ENCODE data around the gene CCDC78. TPM values are rescaled to one million over a fixed set of nuclear protein-coding genes. Genes with fewer than 3 reads are reported as not detected.

Gene CCDC78
- total RNA-seq, 4 donors from 2014 or later, result 0.72 to 2.4 (median 1.5) TPM

DNA sequence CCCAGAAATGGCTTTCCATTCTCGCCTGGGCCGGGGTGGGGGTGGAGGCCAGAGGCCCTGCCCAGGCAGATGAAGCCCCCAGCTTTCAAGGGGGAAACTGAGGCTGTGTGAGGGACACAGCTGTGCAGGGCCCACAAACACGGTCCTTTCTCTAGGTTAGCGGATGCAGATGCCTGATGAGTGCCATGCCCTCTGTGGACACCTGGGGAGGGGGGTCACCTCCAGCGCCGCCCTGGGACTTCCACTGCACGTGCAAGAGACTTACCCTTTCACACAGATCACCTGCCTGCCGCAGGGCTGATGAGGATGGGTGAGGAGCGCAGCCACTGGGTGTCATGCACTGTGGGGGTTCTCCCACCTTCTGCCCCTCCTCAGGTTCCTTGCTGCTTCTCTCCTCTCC, 7.9 kb downstream of the CCDC78 start:
- TF ChIP-seq, protein P1, sequence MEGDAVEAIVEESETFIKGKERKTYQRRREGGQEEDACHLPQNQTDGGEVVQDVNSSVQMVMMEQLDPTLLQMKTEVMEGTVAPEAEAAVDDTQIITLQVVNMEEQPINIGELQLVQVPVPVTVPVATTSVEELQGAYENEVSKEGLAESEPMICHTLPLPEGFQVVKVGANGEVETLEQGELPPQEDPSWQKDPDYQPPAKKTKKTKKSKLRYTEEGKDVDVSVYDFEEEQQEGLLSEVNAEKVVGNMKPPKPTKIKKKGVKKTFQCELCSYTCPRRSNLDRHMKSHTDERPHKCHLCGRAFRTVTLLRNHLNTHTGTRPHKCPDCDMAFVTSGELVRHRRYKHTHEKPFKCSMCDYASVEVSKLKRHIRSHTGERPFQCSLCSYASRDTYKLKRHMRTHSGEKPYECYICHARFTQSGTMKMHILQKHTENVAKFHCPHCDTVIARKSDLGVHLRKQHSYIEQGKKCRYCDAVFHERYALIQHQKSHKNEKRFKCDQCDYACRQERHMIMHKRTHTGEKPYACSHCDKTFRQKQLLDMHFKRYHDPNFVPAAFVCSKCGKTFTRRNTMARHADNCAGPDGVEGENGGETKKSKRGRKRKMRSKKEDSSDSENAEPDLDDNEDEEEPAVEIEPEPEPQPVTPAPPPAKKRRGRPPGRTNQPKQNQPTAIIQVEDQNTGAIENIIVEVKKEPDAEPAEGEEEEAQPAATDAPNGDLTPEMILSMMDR (IDR thresholded peaks at IDR 0.05), result no peak
- no peak for ATAC-seq (ENCODE audit: low FRiP score)
- no peak for DNase-seq (ENCODE audit: low spot score)

DNA sequence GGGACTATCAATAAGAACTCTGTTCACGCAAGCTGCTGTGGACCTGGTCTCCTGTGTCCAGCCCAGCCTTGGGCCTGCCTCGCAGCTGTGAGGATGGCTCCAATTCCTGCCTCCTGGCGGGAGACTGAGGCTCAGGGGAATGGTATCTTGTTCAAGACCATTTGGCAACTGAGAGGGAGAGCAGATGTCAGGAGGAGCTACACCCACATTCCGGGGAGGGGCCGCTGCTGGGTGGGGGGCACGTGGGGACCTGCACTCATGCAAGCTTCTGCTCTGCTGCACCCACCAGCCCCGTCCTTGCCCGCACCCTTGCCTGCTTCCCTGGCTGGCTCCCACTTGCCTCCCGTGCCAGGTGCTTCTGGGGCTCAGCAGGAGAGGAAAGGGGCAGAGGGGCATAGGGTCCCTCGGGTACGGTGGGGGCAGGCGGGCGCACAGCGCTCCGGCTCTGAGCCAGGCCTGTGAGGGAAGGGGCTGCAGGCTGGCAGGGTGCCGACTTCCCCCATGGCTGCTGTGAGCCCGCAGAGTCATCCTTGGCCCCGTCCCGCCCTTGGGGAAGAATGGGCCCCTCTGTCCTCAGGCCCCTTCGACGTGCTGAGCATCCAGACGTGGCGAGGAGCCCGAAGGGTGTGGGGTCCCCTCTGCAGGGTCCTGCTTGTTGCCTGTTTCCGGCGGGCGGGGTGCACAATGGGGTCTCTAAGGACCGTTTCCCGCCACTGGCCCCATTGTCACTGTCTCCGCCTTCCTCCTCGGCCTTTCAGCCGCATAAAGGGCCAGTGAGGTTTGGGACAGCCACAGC, 8.6 kb downstream of the CCDC78 start:
- TF ChIP-seq, protein P1 (IDR thresholded peaks at IDR 0.05), result no peak
- ATAC-seq (ENCODE audit: low FRiP score), result no peak
- no peak for DNase-seq (ENCODE audit: low spot score)

DNA sequence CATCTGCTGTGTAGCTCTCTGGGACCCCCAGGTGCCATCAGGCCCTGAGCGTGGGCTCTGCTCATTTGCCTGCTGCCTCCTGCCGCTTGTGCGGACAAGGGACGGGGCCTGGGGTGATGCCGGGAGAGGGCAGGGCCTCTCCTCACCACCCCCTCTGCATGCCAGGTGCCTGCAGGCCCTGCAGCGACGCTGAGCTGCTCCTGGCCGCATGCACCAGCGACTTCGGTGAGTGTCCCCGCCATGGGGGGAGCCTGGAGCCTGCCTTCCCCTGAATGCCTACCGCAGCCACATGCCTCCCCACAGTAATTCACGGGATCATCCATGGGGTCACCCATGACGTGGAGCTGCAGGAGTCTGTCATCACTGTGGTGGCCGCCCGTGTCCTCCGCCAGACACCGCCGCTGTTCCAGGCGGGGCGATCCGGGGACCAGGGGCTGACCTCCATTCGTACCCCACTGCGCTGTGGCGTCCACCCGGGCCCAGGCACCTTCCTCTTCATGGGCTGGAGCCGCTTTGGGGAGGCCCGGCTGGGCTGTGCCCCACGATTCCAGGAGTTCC, 9.4 kb downstream of the CCDC78 start:
- TF ChIP-seq, protein P1 (IDR thresholded peaks at IDR 0.05), result no peak
- ATAC-seq (ENCODE audit: low FRiP score), result no peak
- no peak for DNase-seq (ENCODE audit: low spot score)

DNA sequence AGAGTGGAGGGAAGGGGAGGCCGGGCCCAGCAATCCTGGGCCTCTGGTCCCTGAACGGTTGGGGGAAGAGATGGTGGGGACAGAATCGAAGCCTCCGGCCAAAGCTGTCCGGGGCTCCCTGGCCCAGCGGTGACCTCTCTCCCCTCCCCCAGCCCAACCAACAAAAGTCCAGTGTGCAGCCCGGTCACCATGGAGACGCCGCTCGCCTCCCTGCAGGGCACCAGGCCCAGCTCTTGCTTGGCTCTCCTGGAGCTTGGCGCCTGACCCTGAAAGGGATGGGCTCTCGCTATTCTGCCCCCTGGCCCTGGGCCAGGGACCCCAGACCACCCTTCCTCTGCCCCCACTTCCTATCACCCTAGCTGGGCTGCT, 10.1 kb downstream of the CCDC78 start:
- no peak for DNase-seq (ENCODE audit: low spot score)

DNA sequence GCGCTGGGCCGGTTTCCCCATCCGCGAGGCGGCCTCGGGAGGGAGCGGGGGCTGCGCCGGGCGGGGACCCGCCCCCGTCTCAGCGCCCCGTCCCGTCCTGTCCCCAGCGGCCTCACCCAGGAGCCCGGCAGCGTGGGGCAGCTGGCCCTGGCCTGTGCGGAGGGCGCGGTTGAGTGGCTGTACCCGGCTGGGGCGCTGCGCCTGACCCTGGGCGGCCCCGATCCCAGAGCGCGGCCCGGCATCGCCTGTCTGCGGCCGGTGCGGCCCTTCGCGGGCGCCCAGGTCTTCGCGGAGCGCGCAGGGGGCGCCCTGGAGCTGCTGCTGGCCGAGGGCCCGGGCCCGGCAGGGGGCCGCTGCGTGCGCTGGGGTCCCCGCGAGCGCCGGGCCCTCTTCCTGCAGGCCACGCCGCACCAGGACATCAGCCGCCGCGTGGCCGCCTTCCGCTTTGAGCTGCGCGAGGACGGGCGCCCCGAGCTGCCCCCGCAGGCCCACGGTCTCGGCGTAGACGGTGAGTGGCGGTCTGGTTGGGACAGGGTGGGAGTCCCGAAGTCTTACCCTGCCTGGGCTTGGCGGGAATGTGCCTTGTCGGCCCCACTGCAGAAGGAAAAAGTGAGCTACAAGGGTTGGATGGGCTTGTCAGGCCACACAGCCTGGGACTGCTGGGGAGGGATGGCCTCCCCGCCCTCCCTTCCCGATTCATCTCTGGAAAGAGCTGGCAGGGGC, 10.6 kb downstream of the CCDC78 start:
- DNase-seq (ENCODE audit: low spot score) (no peak), ATAC-seq (ENCODE audit: low FRiP score) (peak; percentile 23)
- TF ChIP-seq, protein P1 (IDR thresholded peaks at IDR 0.05), result no peak

More for the DNA sequence above, 10.1 kb downstream of the CCDC78 start:
- TF ChIP-seq, protein P1 (IDR thresholded peaks at IDR 0.05), result no peak
- ATAC-seq (ENCODE audit: low FRiP score), result no peak

DNA sequence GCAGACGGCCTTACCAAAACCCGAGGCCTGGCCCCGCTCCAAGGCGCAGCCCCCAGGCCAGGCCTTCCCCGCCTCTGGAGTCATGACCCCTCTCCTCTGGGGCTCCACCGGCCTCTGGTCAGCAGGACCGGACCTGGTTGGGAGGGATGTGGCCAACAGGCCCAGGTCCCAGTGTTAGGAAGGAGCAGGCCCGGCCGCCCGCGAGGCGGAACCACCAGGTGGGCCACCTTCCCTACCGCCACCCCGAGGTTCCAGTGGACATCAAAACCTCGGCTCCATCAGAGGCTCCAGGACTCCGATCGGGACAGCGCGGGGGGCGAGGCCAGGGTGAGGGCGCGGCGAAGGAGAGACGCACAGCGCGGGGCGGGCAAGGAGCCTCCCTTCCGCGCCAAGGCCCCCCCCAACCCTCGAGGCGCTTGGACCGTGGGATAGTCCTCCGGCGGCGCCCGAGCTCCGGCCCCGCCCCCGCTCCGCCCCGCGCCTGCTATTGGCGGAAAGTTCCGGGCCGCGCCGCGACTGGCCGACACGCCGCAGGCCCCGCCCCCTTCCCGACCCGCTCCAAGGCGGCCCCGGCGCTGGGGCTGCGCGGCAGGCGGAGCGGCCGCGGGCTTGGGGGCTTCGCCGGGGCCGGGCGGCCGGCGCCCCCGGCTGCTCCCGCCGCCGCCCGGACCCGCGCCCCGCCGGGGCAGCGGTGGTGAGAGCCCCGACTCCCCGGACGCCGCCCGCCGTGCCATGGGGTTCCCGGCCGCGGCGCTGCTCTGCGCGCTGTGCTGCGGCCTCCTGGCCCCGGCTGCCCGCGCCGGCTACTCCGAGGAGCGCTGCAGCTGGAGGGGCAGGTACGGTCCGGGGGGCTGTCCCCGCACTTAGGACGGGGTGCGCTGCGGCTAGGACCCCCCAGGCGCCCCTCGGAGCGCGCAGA, 11.4 kb downstream of the CCDC78 start, which contains the start of gene METRN:
METRN (plus strand) TSS at position 561 of the 919 bp plus-strand sequence; CDS start at position 733, 172 bp downstream.
- DNase-seq (ENCODE audit: low spot score) (peak; percentile 83), ATAC-seq (ENCODE audit: low FRiP score) (peak; percentile 87)
- TF ChIP-seq, protein P1 (IDR thresholded peaks at IDR 0.05), result no peak
